D721Med (cell line): ENCODE results near the gene TENM4.

ENCODE experiments used
- DNase-seq: peaks from one replicate; pipeline ENCODE4 v3.0.0; 2011; ENCODE audit warnings: low spot score; ENCODE audit not compliant: insufficient read length
- FAIRE-seq: peaks from 2 replicates; lab custom pipeline; 2011; peaks lifted over from hg19 to GRCh38; lab: Jason Lieb, UNC
- TF ChIP-seq, protein P1 (sequence below): IDR thresholded peaks from 2 replicates; pipeline ENCODE4 v1.5.1; 2012; ENCODE audit warnings: mild to moderate bottlenecking, control low read depth; ENCODE audit not compliant: insufficient read depth; ENCODE audit errors: missing control alignments

The TENM4 gene

DNA sequence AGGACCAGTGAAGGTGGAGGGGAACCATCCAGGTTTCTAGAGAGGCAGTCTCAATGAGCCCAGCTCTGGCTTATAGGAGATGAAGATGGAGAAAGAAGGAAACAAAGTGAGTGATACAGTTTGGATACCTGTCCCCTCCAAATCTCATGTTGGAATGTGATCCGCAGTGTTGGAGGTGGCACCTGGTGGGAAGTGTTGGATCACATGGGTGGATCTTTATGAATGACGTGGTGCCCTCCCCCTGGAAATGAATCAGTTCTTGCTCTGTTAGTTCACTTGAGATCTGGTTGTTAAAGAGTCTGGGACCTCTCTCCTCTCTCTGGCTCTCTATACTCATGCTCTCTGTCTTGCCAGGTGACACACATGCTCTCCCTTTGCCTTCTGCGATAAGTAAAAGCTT lies 473.0 kb downstream of the TENM4 start:
- DNase-seq (no peak), FAIRE-seq (no peak)
- TF ChIP-seq, protein P1, sequence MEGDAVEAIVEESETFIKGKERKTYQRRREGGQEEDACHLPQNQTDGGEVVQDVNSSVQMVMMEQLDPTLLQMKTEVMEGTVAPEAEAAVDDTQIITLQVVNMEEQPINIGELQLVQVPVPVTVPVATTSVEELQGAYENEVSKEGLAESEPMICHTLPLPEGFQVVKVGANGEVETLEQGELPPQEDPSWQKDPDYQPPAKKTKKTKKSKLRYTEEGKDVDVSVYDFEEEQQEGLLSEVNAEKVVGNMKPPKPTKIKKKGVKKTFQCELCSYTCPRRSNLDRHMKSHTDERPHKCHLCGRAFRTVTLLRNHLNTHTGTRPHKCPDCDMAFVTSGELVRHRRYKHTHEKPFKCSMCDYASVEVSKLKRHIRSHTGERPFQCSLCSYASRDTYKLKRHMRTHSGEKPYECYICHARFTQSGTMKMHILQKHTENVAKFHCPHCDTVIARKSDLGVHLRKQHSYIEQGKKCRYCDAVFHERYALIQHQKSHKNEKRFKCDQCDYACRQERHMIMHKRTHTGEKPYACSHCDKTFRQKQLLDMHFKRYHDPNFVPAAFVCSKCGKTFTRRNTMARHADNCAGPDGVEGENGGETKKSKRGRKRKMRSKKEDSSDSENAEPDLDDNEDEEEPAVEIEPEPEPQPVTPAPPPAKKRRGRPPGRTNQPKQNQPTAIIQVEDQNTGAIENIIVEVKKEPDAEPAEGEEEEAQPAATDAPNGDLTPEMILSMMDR: no peak

DNA sequence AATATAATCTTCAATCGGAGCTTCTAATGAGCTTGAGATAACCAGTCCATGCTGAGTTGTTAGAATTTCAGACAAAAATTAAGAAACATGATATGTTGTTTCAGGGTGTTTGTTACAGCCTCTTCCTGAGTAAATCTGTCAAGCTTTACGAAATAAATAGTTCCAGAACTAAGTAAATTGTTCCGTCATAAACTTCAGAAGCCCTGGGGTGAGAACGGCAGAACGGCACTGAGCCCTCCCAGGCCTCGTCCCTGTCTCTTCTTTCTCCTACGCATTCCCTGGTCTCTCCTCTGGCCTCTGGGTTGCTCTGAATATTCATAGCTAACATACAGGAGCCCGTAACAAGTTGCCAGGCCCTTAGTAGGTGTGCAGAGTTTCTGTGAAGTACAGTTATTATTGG lies 475.4 kb downstream of the TENM4 start:
- TF ChIP-seq, protein P1: no peak
- FAIRE-seq: no peak
- no peak for DNase-seq

DNA sequence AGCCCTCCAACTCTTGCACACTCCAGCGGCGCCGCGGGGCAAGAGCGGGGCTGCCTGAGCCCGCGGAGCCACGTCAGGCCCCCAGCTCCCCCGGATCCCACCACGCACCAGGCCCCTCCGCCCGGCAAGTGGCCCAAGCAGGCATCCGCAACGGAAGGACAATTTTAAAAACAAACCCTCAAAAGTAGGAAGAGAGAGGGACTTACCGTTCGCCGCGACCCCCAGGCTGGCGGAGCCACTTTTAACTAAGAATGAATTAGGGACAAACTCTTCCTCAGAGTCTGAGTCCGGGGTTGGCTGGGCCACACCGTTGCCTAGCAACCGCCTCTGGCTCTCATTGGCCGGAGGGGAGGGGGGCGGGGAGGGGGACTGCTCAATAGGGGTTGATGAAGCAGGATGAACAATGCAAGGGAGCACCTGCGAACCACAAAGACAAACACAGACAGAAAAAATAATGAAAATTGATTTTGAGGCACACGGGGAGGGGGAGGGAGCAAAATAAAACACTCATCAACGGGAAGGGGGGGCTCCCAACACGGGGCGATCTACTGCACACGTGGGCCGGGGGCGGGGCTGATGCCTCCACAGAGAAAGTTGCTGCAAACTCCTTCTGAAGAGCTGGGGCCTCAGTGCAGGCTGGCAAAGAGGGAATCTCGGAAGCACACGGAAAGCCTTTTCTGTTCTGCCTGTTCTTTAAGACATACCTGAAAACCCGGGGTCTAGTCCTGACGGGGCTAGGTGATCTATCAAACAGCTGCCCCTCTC lies 478.7 kb downstream of the TENM4 start:
- DNase-seq: peak; percentile 69
- no peak for FAIRE-seq
- TF ChIP-seq, protein P1: no peak

DNA sequence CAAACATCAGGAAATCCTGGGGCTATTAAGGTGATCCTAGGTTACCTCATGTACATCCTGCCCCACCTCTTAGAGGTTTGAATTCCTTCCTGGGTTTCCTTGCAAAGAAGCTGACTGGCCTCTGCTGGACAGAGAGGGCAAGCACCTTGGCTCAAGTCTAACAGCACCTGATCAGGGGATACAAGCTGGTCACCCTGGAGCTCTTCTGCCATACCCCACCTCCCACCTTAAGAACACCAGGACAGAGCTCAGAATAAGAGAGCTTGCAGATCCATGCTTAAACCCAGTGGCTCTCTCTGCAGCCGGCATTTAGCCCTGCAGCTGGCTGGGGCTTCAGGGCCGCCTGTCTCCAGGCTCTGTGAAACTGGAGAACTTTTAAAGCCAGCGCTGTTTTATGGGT lies 479.6 kb downstream of the TENM4 start:
- no peak for DNase-seq
- no peak for FAIRE-seq

DNA sequence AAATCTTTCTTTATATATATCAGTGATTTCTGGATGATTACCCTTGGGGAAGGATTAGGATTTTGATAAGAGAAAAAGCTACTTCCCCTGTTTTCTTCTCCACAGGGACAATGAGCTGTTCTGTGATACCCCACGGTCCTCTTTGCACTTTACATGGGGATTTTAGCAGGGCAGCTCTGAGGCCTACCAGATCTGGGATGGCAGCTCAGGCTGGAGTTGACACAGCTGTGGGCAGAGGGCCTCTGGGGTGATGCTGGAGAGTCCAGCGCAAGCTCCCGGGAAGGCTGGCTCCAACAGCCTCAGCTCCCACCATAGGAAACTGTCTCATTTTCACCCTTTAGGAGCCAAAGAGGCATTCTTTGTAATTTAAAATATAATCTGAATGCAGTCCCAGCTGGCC lies 482.4 kb downstream of the TENM4 start:
- TF ChIP-seq, protein P1: no peak
- DNase-seq (no peak), FAIRE-seq (no peak)

More for the DNA sequence above, 479.6 kb downstream of the TENM4 start:
- TF ChIP-seq, protein P1: peak; percentile 26

DNA sequence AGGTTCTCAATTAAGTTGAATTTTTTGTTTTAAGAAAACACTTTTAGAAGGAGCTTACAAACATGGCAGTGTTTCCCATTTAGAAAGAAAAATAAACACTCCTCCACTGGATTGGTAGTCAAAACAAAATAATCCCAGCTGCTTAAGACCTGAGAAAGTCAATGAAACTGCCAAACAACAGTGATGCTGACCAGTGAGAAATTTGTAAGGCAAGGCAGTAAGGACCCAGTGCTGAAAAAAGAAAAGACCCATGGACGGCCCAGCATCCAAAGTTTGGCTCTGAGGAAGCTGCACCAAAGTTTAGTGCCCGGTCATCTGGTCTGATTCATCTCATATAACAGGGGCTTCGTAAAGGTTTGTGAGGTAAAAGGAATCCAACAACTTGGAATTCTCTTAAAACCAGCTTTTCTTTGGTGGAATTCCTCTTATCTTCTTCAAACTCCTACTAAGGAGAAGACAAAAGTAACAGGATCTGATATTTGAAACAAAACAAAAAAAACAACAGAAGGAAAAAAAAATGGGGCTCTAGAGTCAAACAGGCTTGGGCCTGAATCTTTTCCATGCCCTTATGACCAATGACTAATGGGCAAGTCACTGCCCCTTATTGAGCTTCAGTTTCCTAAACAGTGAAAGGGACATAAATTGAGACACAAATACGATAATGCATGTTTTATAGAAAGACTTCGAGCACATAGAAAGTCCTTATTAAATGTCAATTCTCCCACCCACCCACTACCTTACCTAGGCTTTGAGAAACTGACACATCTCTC lies 483.2 kb downstream of the TENM4 start:
- TF ChIP-seq, protein P1: no peak
- FAIRE-seq (no peak), DNase-seq (no peak)

DNA sequence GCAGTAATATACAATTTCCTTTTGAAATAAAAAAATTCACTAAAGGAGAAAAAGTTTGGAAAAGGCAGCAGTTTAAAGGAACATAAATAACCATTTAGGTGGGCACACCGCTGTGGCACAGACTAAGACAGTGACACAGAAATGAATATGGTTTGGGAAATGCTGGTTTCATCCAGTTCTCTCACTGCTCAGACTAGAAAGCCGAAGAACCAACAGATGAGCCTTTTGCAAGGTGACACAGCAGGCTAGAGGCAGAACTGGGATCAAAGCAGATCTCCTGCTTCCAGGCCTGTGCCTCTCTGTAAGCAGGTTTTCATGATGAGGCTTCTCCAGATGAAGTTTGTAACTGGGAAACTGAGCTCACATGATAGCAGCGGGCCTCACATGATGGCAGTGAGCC lies 486.1 kb downstream of the TENM4 start:
- no peak for FAIRE-seq

More for the DNA sequence above, 486.1 kb downstream of the TENM4 start:
- TF ChIP-seq, protein P1: no peak
- no peak for DNase-seq
